SK-N-SH treated with all-trans-retinoic acid at 6 μM for 48 hours (cell line): ENCODE measurements around the gene SLC39A10.

Experiments used
- ATAC-seq: fragments of 200-7000 bp; cut with Tn5 transposase; 3 replicates; pipeline ENCODE4 v1.9.1; 2020; ENCODE audit warnings: mild to moderate bottlenecking, moderate library complexity
- ARNTL ChIP-seq: fragments of 450-650 bp; formaldehyde crosslinking; IDR thresholded peaks from 2 replicates; pipeline ENCODE4 v1.5.0; 2020; ENCODE audit warnings: low read depth, mild to moderate bottlenecking, moderate library complexity, borderline replicate concordance
- BACH2 ChIP-seq: fragments of 250-450 bp; sonication (Bioruptor Pico); IDR thresholded peaks from 2 replicates; pipeline ENCODE4 v1.9.0; 2021; ENCODE audit warnings: mild to moderate bottlenecking, borderline replicate concordance
- CREB5 ChIP-seq: fragments of 250-450 bp; sonication (Bioruptor Pico); IDR thresholded peaks from 2 replicates; pipeline ENCODE4 v1.5.1; 2020; ENCODE audit warnings: low read depth, mild to moderate bottlenecking, moderate library complexity
- CSDC2 ChIP-seq: fragments of 250-450 bp; sonication (Bioruptor Pico); IDR thresholded peaks from 2 replicates; pipeline ENCODE4 v1.5.0; 2020; ENCODE audit warnings: mild to moderate bottlenecking, moderate library complexity
- CSRNP3 ChIP-seq: fragments of 250-450 bp; sonication (Bioruptor Pico); IDR thresholded peaks from 2 replicates; pipeline ENCODE4 v1.5.1; 2021; ENCODE audit warnings: mild to moderate bottlenecking, moderate library complexity
- ESRRG ChIP-seq: fragments of 250-450 bp; sonication (Bioruptor Pico); IDR thresholded peaks from 2 replicates; pipeline ENCODE4 v1.6.1; 2021; ENCODE audit warnings: mild to moderate bottlenecking
- GLIS3 ChIP-seq: fragments of 250-450 bp; sonication (Bioruptor Pico); IDR thresholded peaks from 2 replicates; pipeline ENCODE4 v1.5.0; 2020; ENCODE audit warnings: mild to moderate bottlenecking, moderate library complexity
- ISL1 ChIP-seq: fragments of 250-450 bp; sonication (Bioruptor Pico); IDR thresholded peaks from 2 replicates; pipeline ENCODE4 v2.1.2; 2022; ENCODE audit warnings: mild to moderate bottlenecking, moderate library complexity
- PATZ1 ChIP-seq: fragments of 250-450 bp; sonication (Bioruptor Pico); IDR thresholded peaks from 2 replicates; pipeline ENCODE4 v1.8.0; 2020; ENCODE audit warnings: mild to moderate bottlenecking, moderate library complexity, borderline replicate concordance
- PPARA ChIP-seq: fragments of 250-450 bp; sonication (Bioruptor Pico); IDR thresholded peaks from 2 replicates; pipeline ENCODE4 v1.5.0; 2020; ENCODE audit warnings: mild to moderate bottlenecking, borderline replicate concordance
- RARB ChIP-seq: fragments of 250-450 bp; sonication (Bioruptor Pico); IDR thresholded peaks from 2 replicates; pipeline ENCODE4 v1.8.0; 2021; ENCODE audit warnings: mild to moderate bottlenecking, moderate library complexity
- SNAI2 ChIP-seq: fragments of 250-450 bp; sonication (Bioruptor Pico); IDR thresholded peaks from 2 replicates; pipeline ENCODE4 v1.5.0; 2020; ENCODE audit warnings: mild to moderate bottlenecking, moderate library complexity
- TCF4 ChIP-seq: fragments of 250-450 bp; sonication (Bioruptor Pico); IDR thresholded peaks from 2 replicates; pipeline ENCODE4 v1.8.0; 2021; ENCODE audit warnings: mild to moderate bottlenecking, moderate library complexity, borderline replicate concordance
- ZC3H10 ChIP-seq: fragments of 250-450 bp; sonication (Bioruptor Pico); IDR thresholded peaks from 2 replicates; pipeline ENCODE4 v1.5.1; 2021; ENCODE audit warnings: mild to moderate bottlenecking, moderate library complexity
- ZFP3 ChIP-seq: fragments of 250-450 bp; sonication (Bioruptor Pico); IDR thresholded peaks from 2 replicates; pipeline ENCODE4 v1.5.0; 2020; ENCODE audit warnings: mild to moderate bottlenecking, moderate library complexity
- ZFP30 ChIP-seq: fragments of 450-650 bp; formaldehyde crosslinking; IDR thresholded peaks from 2 replicates; pipeline ENCODE4 v1.5.0; 2022; ENCODE audit warnings: mild to moderate bottlenecking, moderate library complexity
- ZNF565 ChIP-seq: fragments of 450-650 bp; formaldehyde crosslinking; conservative IDR thresholded peaks from 2 replicates; pipeline ENCODE4 v1.5.0; 2020; ENCODE audit warnings: low read depth, mild to moderate bottlenecking, moderate library complexity
- ZNF70 ChIP-seq: fragments of 450-650 bp; formaldehyde crosslinking; IDR thresholded peaks from 2 replicates; pipeline ENCODE4 v1.5.0; 2020; ENCODE audit warnings: mild to moderate bottlenecking, moderate library complexity
- TF ChIP-seq, protein P1 (sequence below): fragments of 250-450 bp; sonication (Bioruptor Pico); IDR thresholded peaks from 2 replicates; pipeline ENCODE4 v1.5.0; 2020; ENCODE audit warnings: mild to moderate bottlenecking, moderate library complexity
- TF ChIP-seq, protein P2 (sequence below): fragments of 250-450 bp; sonication (Bioruptor Pico); IDR thresholded peaks from 2 replicates; pipeline ENCODE4 v1.8.0; 2021; ENCODE audit warnings: low read depth, mild to moderate bottlenecking, moderate library complexity, borderline replicate concordance

The SLC39A10 gene

GRCh38 chr2:195657634-195658540, 861 bp downstream of the SLC39A10 start:
- no peak for TF ChIP-seq ZNF565
- no peak for TF ChIP-seq ZFP3
- TF ChIP-seq CREB5 (CRISPR knock-in tag), result peak; percentile 13; the same call in 1 of the 2 replicates
- TF ChIP-seq, protein P1, sequence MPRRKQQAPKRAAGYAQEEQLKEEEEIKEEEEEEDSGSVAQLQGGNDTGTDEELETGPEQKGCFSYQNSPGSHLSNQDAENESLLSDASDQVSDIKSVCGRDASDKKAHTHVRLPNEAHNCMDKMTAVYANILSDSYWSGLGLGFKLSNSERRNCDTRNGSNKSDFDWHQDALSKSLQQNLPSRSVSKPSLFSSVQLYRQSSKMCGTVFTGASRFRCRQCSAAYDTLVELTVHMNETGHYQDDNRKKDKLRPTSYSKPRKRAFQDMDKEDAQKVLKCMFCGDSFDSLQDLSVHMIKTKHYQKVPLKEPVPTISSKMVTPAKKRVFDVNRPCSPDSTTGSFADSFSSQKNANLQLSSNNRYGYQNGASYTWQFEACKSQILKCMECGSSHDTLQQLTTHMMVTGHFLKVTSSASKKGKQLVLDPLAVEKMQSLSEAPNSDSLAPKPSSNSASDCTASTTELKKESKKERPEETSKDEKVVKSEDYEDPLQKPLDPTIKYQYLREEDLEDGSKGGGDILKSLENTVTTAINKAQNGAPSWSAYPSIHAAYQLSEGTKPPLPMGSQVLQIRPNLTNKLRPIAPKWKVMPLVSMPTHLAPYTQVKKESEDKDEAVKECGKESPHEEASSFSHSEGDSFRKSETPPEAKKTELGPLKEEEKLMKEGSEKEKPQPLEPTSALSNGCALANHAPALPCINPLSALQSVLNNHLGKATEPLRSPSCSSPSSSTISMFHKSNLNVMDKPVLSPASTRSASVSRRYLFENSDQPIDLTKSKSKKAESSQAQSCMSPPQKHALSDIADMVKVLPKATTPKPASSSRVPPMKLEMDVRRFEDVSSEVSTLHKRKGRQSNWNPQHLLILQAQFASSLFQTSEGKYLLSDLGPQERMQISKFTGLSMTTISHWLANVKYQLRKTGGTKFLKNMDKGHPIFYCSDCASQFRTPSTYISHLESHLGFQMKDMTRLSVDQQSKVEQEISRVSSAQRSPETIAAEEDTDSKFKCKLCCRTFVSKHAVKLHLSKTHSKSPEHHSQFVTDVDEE (CRISPR knock-in tag), result 0 out of 2 replicates have a peak, but pooled peaks have one; percentile 11
- no peak for TF ChIP-seq CSRNP3 (CRISPR knock-in tag)
- TF ChIP-seq BACH2 (CRISPR knock-in tag), result no peak
- TF ChIP-seq, protein P2, sequence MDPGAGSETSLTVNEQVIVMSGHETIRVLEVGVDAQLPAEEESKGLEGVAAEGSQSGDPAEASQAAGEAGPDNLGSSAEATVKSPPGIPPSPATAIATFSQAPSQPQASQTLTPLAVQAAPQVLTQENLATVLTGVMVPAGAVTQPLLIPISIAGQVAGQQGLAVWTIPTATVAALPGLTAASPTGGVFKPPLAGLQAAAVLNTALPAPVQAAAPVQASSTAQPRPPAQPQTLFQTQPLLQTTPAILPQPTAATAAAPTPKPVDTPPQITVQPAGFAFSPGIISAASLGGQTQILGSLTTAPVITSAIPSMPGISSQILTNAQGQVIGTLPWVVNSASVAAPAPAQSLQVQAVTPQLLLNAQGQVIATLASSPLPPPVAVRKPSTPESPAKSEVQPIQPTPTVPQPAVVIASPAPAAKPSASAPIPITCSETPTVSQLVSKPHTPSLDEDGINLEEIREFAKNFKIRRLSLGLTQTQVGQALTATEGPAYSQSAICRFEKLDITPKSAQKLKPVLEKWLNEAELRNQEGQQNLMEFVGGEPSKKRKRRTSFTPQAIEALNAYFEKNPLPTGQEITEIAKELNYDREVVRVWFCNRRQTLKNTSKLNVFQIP, result no peak
- no peak for TF ChIP-seq CSDC2 (CRISPR knock-in tag)
- TF ChIP-seq GLIS3 (CRISPR knock-in tag), result no peak; the same call in 1 of the 2 replicates
- TF ChIP-seq ZNF70, result no peak
- no peak for TF ChIP-seq PATZ1 (CRISPR knock-in tag)
- TF ChIP-seq ZFP30 (CRISPR knock-in tag), result no peak
- TF ChIP-seq ISL1 (CRISPR knock-in tag), result no peak
- no peak for TF ChIP-seq ZC3H10 (CRISPR knock-in tag)
- TF ChIP-seq SNAI2 (CRISPR knock-in tag), result no peak
- no peak for TF ChIP-seq RARB (CRISPR knock-in tag)
- TF ChIP-seq PPARA, result no peak
- no peak for TF ChIP-seq TCF4 (CRISPR knock-in tag)
- peak; percentile 31 for ATAC-seq

DNA sequence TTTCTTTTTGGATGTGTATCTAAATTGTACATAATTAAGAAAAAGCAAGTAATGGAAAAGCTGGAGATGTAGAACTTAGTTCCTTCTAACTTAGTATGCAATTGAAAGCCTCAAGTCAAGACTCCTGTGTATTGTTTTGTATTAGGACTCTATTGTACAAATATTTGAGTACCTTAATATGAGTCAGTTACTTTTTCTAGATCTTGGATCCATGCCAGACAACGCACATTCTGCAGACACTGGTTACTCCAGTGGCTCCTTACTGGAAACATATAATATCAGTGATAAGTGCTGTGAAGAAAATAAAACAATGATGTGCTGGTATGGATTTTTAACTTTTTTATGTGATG, 1.5 kb downstream of the SLC39A10 start:
- TF ChIP-seq ESRRG, result no peak
- no peak for TF ChIP-seq ZFP3
- TF ChIP-seq ARNTL (CRISPR knock-in tag), result no peak
- TF ChIP-seq, protein P1 (CRISPR knock-in tag), result no peak
- TF ChIP-seq BACH2 (CRISPR knock-in tag), result no peak
- TF ChIP-seq SNAI2 (CRISPR knock-in tag), result no peak
- TF ChIP-seq ISL1 (CRISPR knock-in tag), result peak; percentile 36; the same call in 1 of the 2 replicates
- TF ChIP-seq, protein P2, result 0 out of 2 replicates have a peak, but pooled peaks have one; percentile 47
- TF ChIP-seq PATZ1 (CRISPR knock-in tag), result no peak
- TF ChIP-seq ZFP30 (CRISPR knock-in tag), result no peak
- peak; percentile 37 for ATAC-seq
